ENCODE data around the gene MYPOP.
A peak's percentile ranks its signal among the peaks of the same experiment; 100 is the strongest.

MYPOP gene

DNA sequence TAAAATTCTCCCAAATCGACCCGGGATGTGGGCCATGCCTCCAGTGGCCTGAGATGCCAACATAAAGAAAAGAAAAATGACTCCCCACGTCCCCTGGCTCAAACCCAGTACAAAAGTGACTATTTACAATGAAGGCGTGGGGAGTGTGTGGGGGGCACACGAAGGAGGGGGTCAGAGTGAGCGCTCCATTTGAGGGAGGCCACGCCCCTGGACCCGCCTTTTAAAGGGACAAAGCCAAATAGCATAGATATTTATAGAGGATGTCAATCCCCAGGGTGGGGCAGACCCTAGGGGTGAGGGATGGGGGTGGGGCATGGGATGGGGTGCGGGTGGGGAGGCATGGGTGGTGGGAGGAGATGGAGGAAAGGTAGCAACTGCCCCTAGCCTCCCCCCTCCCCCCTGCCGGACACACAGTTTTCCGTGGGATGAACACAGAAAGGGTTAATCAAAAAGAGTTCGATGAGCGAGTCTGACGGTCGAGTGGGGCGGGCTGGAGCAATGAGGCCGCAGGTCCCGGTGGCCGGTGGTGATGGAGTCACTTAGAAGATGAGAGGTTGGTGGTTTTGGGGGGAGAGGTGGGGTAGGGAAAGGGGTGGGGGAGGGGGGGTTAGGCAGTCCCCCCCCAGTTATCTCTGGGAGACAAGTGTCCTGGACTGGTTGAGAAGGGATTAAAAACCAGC is 32.3 kb upstream of the MYPOP start:
- TF ChIP-seq, protein P1, sequence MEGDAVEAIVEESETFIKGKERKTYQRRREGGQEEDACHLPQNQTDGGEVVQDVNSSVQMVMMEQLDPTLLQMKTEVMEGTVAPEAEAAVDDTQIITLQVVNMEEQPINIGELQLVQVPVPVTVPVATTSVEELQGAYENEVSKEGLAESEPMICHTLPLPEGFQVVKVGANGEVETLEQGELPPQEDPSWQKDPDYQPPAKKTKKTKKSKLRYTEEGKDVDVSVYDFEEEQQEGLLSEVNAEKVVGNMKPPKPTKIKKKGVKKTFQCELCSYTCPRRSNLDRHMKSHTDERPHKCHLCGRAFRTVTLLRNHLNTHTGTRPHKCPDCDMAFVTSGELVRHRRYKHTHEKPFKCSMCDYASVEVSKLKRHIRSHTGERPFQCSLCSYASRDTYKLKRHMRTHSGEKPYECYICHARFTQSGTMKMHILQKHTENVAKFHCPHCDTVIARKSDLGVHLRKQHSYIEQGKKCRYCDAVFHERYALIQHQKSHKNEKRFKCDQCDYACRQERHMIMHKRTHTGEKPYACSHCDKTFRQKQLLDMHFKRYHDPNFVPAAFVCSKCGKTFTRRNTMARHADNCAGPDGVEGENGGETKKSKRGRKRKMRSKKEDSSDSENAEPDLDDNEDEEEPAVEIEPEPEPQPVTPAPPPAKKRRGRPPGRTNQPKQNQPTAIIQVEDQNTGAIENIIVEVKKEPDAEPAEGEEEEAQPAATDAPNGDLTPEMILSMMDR (conservative IDR thresholded peaks at IDR 0.05; ENCODE audit: control insufficient read depth, insufficient read depth, low read depth, low read length): no peak
- no peak overlapping the region for H3K4me3 ChIP-seq (ENCODE audit: control insufficient read depth, low read depth, low read length)
- no peak for DNase-seq (ENCODE audit: low read depth)

DNA sequence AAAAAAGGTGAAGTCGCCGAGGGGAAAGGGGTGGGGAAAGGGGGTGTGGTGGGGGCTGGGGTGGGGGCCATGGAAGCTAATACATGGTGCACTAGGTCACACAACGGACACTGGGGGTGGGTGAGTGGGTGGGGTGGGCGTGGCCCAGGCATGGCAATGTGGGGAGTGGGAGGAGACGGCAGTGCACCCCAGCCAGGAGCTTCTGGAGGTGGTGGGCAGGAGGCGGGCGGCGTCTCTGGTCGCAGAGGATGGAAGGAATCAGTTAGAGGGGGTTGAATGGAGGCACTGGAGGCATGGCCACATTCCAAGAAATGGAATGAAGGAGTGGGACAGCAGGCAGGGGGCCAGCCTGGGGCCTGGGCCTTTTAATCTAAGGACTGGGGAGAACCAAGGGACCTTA is 31.3 kb upstream of the MYPOP start:
- H3K4me3 ChIP-seq (ENCODE audit: control insufficient read depth, low read depth, low read length): no peak overlapping the region
- TF ChIP-seq, protein P1 (conservative IDR thresholded peaks at IDR 0.05; ENCODE audit: control insufficient read depth, insufficient read depth, low read depth, low read length): no peak
- DNase-seq (ENCODE audit: low read depth): no peak

DNA sequence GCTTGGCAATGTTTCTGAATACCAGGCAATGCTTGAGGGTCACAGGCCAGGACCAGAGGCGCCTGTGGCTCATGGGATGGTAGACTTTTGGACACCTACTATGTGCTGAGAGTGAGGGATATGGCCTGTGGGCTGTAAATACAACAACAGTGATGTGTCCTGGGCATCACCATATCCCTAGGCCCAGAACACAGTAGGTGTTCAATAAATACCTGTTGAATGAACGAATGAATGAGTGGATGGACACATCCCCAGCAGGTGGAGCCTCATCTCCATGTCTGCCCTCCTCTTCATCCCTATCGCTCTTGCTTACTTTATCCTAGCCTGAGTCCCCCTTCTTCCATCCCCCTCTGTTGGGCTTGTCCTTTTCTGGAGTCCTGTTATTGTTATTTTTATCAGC is 28.6 kb upstream of the MYPOP start:
- TF ChIP-seq, protein P1 (conservative IDR thresholded peaks at IDR 0.05; ENCODE audit: control insufficient read depth, insufficient read depth, low read depth, low read length): no peak
- no peak overlapping the region for H3K4me3 ChIP-seq (ENCODE audit: control insufficient read depth, low read depth, low read length)
- no peak for DNase-seq (ENCODE audit: low read depth)

DNA sequence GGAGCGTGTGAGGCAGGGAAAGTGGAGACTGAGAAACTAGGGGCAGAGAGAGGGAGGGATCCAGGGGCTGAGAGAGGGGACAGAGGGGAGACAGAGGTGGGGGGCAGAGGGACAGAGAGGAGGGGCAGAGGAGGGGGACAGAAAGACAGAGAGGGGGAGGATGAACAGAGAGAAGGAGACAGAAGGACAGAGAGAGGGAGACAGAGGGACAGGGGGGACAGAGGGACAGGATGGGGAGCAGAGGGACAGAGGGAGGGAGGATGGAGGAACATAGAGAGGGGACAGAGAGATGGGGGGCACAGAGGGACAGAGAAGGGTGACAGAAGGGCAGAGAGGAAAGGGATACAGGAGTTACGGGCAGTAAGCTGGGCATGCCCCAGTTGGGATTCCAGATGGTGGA is 26.8 kb upstream of the MYPOP start:
- no peak for DNase-seq (ENCODE audit: low read depth)
- no peak overlapping the region for H3K4me3 ChIP-seq (ENCODE audit: control insufficient read depth, low read depth, low read length)
- TF ChIP-seq, protein P1 (conservative IDR thresholded peaks at IDR 0.05; ENCODE audit: control insufficient read depth, insufficient read depth, low read depth, low read length): no peak

DNA sequence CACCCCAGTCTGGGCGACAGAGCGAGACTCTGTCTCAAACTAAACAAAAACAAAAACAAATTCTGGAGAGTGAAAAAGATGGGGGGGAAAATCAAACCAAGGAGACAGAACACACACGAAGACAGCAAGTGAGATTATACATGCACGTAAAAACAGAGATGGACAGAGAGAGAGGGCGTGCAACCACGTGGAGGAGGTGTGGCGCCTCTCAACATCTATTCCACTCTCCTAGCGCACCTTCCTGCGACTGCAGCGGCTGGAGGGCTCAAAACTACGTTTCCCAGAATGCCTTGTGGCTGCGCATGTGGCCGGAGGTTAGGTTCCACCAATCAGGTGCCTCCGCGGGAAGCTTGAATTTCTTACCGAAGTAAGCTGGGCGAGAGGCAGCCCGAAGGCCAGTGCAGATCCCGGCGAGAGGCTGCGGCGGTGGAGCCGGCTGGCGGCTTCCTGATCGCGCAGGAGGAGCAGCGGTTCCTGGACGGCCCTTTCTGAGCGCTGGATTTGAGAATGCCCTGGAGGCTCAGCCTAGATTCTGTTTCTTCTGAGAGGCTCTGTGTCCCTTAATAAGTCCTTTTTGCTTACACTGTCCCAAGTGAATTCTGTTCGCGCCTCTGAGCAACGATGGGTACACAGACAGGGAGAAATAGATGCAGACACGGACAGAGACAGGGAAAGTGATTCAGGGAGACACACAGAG is 25.3 kb upstream of the MYPOP start:
- TF ChIP-seq, protein P1 (conservative IDR thresholded peaks at IDR 0.05; ENCODE audit: control insufficient read depth, insufficient read depth, low read depth, low read length): no peak
- H3K4me3 ChIP-seq (ENCODE audit: control insufficient read depth, low read depth, low read length): peak overlapping the region; percentile 20
- peak; percentile 80 for DNase-seq (ENCODE audit: low read depth)

DNA sequence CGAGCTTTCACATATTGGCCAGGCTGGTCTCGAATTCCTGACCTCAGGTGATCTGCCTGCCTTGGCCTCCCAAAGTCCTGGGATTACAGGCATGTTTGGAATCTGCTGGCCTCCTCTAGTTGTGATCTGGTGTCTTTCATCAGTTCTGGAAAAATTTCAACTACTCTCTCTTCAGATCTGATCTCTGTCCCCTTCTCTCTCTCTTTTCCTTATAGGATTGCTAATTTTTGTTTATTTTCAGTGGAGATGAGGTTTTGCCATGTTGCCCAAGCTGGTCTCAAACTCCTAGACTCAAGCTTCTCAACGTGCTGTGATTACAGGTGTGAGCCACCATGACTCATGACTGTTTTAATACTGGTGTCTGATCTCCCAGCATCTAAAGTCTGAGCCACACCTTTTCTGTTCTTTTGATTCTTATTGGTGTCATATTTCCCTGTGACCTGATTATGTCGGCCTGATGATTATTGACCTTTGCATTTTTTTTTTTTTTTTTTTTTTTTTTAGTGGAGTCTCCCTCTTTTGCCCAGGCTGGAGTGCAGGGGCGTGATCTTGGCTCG is 22.6 kb upstream of the MYPOP start:
- H3K4me3 ChIP-seq (ENCODE audit: control insufficient read depth, low read depth, low read length): no peak overlapping the region
- no peak for DNase-seq (ENCODE audit: low read depth)
- TF ChIP-seq, protein P1 (conservative IDR thresholded peaks at IDR 0.05; ENCODE audit: control insufficient read depth, insufficient read depth, low read depth, low read length): no peak

Measured in fibroblast of mammary gland (primary cell).